Calu3 (cell line): ENCODE measurements around the gene PTPRG. TPM values are rescaled to one million over a fixed set of nuclear protein-coding genes. Genes with fewer than 3 reads are reported as not detected.
"Not testable (repeated sequence)": the region's sequence is repeated elsewhere in the genome, so short reads cannot be mapped to it uniquely, and the experiment has no call there.

Source experiments
- BruUV-seq: library from RNA; stranded (reverse); fragments of 400-500 nt; replicated peaks from 2 replicates; lab custom pipeline; 2021; lab: Mats Ljungman, UMichigan
- CTCF ChIA-PET: fragments of 300-600 bp; sonication (Branson Sonifier 250); formaldehyde crosslinking; loops from one replicate; lab custom pipeline; 2022; ENCODE audit warnings: antibody characterized with exemption; lab: Charles Lee
- DNase-seq: peaks from one replicate; pipeline ENCODE4 v3.0.0; 2022
- H3K27ac Mint-ChIP-seq: one replicate; pipeline ENCODE4 v1.8.0; 2022; ENCODE audit warnings: mixed read lengths; ENCODE audit not compliant: unreplicated experiment
- H3K27me3 Mint-ChIP-seq: one replicate; pipeline ENCODE4 v1.8.0; 2022; ENCODE audit warnings: mixed read lengths; ENCODE audit not compliant: unreplicated experiment
- H3K36me3 Mint-ChIP-seq: one replicate; pipeline ENCODE4 v1.8.0; 2022; ENCODE audit warnings: mild to moderate bottlenecking, moderate library complexity, mixed read lengths; ENCODE audit not compliant: insufficient read depth, unreplicated experiment
- H3K4me1 Mint-ChIP-seq: one replicate; pipeline ENCODE4 v1.8.0; 2022; ENCODE audit warnings: mild to moderate bottlenecking, low read depth, mixed read lengths; ENCODE audit not compliant: unreplicated experiment
- H3K4me3 Mint-ChIP-seq: one replicate; pipeline ENCODE4 v1.8.0; 2022; ENCODE audit warnings: mild to moderate bottlenecking, low read depth, moderate library complexity, mixed read lengths; ENCODE audit not compliant: unreplicated experiment
- H3K9me3 Mint-ChIP-seq: one replicate; pipeline ENCODE4 v1.8.0; 2022; ENCODE audit warnings: low read depth, mixed read lengths; ENCODE audit not compliant: unreplicated experiment
- intact Hi-C: fragments of 100-400 bp; cut with micrococcal nuclease; formaldehyde crosslinking; loops from one replicate; pipeline ENCODE4 v1.10.0; 2022; ENCODE audit not compliant: unreplicated experiment
- total RNA-seq: library from RNA; stranded (reverse); gene quantifications from 2 replicates; pipeline ENCODE4 v1.2.3, GENCODE V29; 2022
- TF ChIP-seq, protein P1 (sequence below): fragments of 200-600 bp; IDR thresholded peaks from one replicate; pipeline ENCODE4 v1.8.0; 2022; ENCODE audit warnings: antibody characterized with exemption; ENCODE audit not compliant: unreplicated experiment

PTPRG gene
- total RNA-seq, 1 experiment from 2014 or later: 0.35 TPM

DNA sequence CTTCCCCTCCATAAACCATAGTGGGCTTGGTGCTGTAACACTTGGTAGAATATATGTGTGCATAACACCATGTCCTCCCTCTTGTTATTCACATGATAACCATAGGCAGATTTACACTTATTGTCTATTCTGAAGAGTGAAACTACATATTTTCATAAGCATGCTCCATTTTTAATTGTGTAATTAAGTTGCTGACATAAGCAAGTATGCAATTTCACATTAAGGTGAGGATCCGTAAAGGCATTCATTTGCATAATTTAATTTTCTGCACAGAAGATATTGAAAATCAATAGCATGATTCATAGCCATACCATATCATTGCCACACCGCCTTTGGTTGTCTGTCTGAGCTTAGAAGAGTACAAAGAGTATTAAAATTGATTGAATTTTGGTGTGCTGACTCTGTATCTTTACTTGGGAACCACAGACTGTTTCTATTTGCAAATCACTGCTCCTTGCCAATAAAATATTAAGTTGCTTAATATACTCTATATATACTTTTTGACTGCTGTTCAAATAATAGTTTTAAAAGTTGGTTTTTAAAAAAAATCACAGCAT, 182.4 kb downstream of the PTPRG start:
- no peaks in the 10 kb centered on the region for H3K27me3 Mint-ChIP-seq
- no peak overlapping the region for H3K27ac Mint-ChIP-seq
- no peaks in the 10 kb centered on the region for H3K36me3 Mint-ChIP-seq
- BruUV-seq: no TSS peak
- CTCF ChIA-PET: no interaction called here
- no peak for DNase-seq
- intact Hi-C loops: no loop called here
- H3K9me3 Mint-ChIP-seq: peaks cover 7% of the 10 kb centered on the region
- TF ChIP-seq, protein P1, sequence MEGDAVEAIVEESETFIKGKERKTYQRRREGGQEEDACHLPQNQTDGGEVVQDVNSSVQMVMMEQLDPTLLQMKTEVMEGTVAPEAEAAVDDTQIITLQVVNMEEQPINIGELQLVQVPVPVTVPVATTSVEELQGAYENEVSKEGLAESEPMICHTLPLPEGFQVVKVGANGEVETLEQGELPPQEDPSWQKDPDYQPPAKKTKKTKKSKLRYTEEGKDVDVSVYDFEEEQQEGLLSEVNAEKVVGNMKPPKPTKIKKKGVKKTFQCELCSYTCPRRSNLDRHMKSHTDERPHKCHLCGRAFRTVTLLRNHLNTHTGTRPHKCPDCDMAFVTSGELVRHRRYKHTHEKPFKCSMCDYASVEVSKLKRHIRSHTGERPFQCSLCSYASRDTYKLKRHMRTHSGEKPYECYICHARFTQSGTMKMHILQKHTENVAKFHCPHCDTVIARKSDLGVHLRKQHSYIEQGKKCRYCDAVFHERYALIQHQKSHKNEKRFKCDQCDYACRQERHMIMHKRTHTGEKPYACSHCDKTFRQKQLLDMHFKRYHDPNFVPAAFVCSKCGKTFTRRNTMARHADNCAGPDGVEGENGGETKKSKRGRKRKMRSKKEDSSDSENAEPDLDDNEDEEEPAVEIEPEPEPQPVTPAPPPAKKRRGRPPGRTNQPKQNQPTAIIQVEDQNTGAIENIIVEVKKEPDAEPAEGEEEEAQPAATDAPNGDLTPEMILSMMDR: no peak
- H3K4me3 Mint-ChIP-seq: no peak overlapping the region
- no peaks in the 10 kb centered on the region for H3K4me1 Mint-ChIP-seq

DNA sequence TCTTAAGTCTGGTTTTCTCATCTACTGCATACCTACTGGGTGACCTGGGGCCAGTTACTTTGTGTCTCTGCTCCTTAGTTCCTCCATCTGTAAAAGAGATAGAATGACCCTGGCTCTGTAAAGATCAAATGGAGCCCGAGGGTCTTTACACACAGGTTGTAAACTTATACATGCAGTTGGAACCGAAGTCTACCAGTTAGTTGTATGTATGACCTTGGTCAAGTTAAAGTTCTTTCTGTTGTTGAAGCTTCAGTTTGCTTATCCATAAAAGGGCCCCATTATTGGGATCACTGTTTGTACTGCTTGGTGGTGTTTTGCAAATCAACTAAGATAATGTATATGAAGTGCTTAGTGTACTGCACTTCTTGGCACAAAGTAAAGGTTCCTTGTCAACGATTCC, 186.9 kb downstream of the PTPRG start:
- no TSS peak for BruUV-seq
- CTCF ChIA-PET: no interaction called here

DNA sequence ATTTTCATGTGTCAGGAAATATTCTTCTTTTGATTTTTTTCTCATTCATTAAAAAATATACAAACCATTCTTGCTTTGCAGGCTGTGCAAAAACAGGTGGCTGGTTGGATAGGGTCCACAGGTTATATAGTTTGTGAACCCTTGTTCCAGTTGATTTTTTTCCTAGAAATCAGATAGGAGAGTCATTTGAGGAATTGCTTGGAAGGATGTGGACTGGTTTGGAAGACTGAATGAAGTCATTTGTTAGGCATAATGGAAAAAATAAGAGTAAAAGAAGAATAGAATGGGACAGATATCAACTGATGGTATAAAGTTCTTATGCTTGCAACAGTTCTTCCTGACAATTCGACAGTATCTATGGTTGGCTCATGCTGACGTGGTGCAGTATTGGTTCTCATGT, 189.4 kb downstream of the PTPRG start:
- CTCF ChIA-PET: no interaction called here
- DNase-seq: no peak
- no peaks in the 10 kb centered on the region for H3K4me1 Mint-ChIP-seq
- no peak overlapping the region for H3K27ac Mint-ChIP-seq
- no peak overlapping the region for H3K4me3 Mint-ChIP-seq
- peaks cover 7% of the 10 kb centered on the region for H3K9me3 Mint-ChIP-seq
- intact Hi-C loops: no loop called here
- TF ChIP-seq, protein P1: no peak
- no peaks in the 10 kb centered on the region for H3K27me3 Mint-ChIP-seq
- H3K36me3 Mint-ChIP-seq: no peaks in the 10 kb centered on the region
- no TSS peak for BruUV-seq

More for the DNA sequence above, 186.9 kb downstream of the PTPRG start:
- peaks cover 8% of the 10 kb centered on the region for H3K9me3 Mint-ChIP-seq
- no peak overlapping the region for H3K27ac Mint-ChIP-seq
- intact Hi-C loops: no loop called here
- no peaks in the 10 kb centered on the region for H3K36me3 Mint-ChIP-seq
- TF ChIP-seq, protein P1: no peak
- DNase-seq: no peak
- no peaks in the 10 kb centered on the region for H3K4me1 Mint-ChIP-seq
- H3K4me3 Mint-ChIP-seq: no peak overlapping the region
- H3K27me3 Mint-ChIP-seq: no peaks in the 10 kb centered on the region

DNA sequence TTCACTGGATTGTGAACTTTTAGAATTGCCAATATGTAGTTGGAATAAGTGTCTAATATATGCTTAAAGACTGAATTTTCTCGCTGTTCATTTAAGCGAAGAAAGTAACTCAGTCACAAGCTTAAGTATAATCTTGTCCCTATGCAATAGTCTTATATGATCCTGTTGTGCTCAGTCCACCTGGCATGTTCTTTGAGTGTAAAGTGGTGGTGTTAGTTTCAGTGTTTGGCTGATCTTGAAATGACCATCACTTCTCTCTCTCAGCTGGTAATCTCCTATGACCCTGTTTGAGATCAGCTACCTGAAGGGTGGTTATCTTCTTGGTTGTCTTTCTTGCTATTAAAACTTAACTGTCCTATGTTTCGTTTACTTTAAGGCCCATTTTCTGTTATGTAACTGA, 197.5 kb downstream of the PTPRG start:
- H3K9me3 Mint-ChIP-seq: peaks cover 8% of the 10 kb centered on the region
- no peaks in the 10 kb centered on the region for H3K36me3 Mint-ChIP-seq
- TF ChIP-seq, protein P1: no peak
- BruUV-seq: no TSS peak
- CTCF ChIA-PET: no interaction called here
- no peaks in the 10 kb centered on the region for H3K4me1 Mint-ChIP-seq
- DNase-seq: no peak
- H3K4me3 Mint-ChIP-seq: no peak overlapping the region
- intact Hi-C loops: no loop called here
- no peaks in the 10 kb centered on the region for H3K27me3 Mint-ChIP-seq
- H3K27ac Mint-ChIP-seq: no peak overlapping the region

DNA sequence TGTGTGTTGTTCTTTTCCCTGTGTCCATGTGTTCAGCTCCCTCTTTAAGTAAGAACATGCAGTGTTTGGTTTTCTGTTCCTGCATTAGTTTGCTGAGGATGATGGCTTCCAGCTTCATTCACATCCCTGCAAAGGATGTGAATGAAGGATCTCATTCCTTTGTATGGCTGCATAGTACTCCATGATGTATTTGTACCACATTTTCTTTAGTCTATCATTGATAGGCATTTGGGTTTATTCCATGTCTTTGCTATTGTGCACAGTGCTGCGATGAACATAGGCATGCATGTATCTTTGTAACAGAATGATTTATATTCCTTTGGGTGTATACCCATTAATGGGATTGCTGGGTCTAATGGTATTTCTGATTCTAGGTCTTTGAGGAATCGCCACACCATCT, 199.4 kb downstream of the PTPRG start:
- DNase-seq, H3K27me3 Mint-ChIP-seq, CTCF ChIA-PET, H3K4me3 Mint-ChIP-seq, BruUV-seq, H3K9me3 Mint-ChIP-seq, H3K4me1 Mint-ChIP-seq, intact Hi-C loops, H3K36me3 Mint-ChIP-seq, H3K27ac Mint-ChIP-seq: not testable (repeated sequence)
